ENCODE measurements around the gene IL21R. TPM values are rescaled to one million over a fixed set of nuclear protein-coding genes. Genes with fewer than 3 reads are reported as not detected.
"Not testable (repeated sequence)": the region's sequence is repeated elsewhere in the genome, so short reads cannot be mapped to it uniquely, and the experiment has no call there.

IL21R gene
- total RNA-seq, 1 donor = 0.43 TPM

- TF ChIP-seq, protein P1, sequence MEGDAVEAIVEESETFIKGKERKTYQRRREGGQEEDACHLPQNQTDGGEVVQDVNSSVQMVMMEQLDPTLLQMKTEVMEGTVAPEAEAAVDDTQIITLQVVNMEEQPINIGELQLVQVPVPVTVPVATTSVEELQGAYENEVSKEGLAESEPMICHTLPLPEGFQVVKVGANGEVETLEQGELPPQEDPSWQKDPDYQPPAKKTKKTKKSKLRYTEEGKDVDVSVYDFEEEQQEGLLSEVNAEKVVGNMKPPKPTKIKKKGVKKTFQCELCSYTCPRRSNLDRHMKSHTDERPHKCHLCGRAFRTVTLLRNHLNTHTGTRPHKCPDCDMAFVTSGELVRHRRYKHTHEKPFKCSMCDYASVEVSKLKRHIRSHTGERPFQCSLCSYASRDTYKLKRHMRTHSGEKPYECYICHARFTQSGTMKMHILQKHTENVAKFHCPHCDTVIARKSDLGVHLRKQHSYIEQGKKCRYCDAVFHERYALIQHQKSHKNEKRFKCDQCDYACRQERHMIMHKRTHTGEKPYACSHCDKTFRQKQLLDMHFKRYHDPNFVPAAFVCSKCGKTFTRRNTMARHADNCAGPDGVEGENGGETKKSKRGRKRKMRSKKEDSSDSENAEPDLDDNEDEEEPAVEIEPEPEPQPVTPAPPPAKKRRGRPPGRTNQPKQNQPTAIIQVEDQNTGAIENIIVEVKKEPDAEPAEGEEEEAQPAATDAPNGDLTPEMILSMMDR (IDR thresholded peaks at IDR 0.05; ENCODE audit: insufficient read depth, low read depth, low read length) = no peak
- no peak for DNase-seq (ENCODE audit: low read depth)
- no peak overlapping the region for H3K4me3 ChIP-seq (ENCODE audit: low read depth, low read length)
Measured at GRCh38 chr16:27389272-27389961, 12.6 kb upstream of the IL21R start.

DNA sequence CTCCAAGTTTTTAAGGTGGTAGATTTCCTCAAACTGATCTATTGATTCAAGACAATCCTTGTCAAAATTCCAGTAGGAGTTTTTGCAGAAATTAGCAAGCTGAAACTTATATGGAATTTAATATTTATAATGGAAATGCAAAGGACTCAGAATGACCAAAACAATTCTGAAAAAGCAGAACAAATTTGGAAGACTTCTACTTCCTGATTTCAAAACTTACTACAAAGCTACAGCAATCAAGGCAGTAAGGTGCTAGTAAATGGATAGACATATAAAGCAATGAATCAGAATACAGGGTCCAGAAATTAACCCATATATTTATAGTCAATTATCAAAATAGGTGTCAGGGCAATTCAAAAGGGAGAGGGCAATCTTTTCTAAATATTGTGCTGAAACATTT, 11.8 kb upstream of the IL21R start:
- no peak overlapping the region for H3K4me3 ChIP-seq (ENCODE audit: low read depth, low read length)
- DNase-seq (ENCODE audit: low read depth) = no peak
- TF ChIP-seq, protein P1 (IDR thresholded peaks at IDR 0.05; ENCODE audit: insufficient read depth, low read depth, low read length) = no peak

- DNase-seq (ENCODE audit: low read depth) = no peak
- no peak overlapping the region for H3K4me3 ChIP-seq (ENCODE audit: low read depth, low read length)
- TF ChIP-seq, protein P1 (IDR thresholded peaks at IDR 0.05; ENCODE audit: insufficient read depth, low read depth, low read length) = no peak
Measured at GRCh38 chr16:27392671-27393070, 9.3 kb upstream of the IL21R start.

GRCh38 chr16:27394516-27394915, 7.5 kb upstream of the IL21R start:
- no peak overlapping the region for H3K4me3 ChIP-seq (ENCODE audit: low read depth, low read length)
- DNase-seq (ENCODE audit: low read depth) = no peak
- TF ChIP-seq, protein P1 (IDR thresholded peaks at IDR 0.05; ENCODE audit: insufficient read depth, low read depth, low read length) = no peak

DNA sequence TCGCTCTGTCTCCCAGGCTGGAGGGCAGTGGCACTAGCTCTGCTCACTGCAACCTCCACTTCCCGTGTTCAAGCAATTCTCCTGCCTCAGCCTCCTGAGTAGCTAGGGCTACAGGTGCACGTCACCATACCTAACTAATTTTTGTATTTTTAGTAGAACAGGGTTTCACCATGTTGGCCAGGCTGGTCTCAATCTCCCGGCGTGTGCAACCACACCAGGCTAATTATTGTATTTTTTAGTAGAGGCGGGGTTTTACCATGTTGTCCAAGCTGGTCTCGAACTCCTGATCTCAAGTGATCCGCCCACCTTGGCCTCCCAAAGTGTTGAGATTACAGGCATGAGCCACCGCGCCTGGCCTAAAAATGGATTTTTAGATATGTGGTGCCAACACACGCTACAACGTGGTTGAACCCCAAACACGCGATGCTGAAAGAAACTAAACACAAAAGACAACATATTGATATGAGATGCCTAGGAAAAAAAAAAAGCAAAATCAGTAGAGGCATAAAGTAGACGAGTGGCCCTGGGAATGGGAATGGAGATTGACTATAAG, 3.6 kb upstream of the IL21R start:
- not testable (repeated sequence) for DNase-seq (ENCODE audit: low read depth); H3K4me3 ChIP-seq (ENCODE audit: low read depth, low read length)

GRCh38 chr16:27398894-27399853, 2.8 kb upstream of the IL21R start:
- no peak overlapping the region for H3K4me3 ChIP-seq (ENCODE audit: low read depth, low read length)
- DNase-seq (ENCODE audit: low read depth) = no peak
- TF ChIP-seq, protein P1 (IDR thresholded peaks at IDR 0.05; ENCODE audit: insufficient read depth, low read depth, low read length) = no peak

DNA sequence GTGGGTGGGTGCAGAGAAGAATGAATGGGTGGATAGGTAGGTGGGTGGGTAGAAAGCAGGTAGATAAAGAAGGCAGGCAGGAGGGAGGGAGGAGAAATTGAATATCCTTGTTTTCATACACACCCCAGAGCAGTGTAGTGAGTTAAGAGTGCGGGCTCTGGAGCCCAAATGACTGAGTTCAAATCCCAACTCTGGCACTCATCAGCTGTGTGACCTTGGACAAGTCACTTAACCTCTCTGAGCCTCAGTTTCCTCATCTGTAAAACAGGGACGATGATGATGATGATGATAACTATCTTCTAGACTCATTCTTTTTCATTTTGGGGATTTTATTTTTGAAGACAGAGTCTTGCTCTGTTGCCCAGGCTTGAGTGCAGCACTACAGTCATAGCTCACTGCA, 2.0 kb upstream of the IL21R start:
- no peak for DNase-seq (ENCODE audit: low read depth)
- TF ChIP-seq, protein P1 (IDR thresholded peaks at IDR 0.05; ENCODE audit: insufficient read depth, low read depth, low read length) = no peak
- H3K4me3 ChIP-seq (ENCODE audit: low read depth, low read length) = no peak overlapping the region

All from fibroblast of villous mesenchyme (primary cell).